HEK293T (cell line): ENCODE measurements around the gene GNG12.

Experiments
- BHLHE40 ChIP-seq: fragments of 450-650 bp; IDR thresholded peaks from 2 replicates; pipeline ENCODE4 v1.6.1; 2016; ENCODE audit warnings: mild to moderate bottlenecking, moderate library complexity, borderline replicate concordance
- ELF4 ChIP-seq: fragments of 450-650 bp; IDR thresholded peaks from 2 replicates; pipeline ENCODE4 v1.6.1; 2017; ENCODE audit warnings: antibody characterized with exemption
- FOXA1 ChIP-seq: fragments of 450-650 bp; IDR thresholded peaks from 2 replicates; pipeline ENCODE4 v1.6.1; 2016; ENCODE audit warnings: mild to moderate bottlenecking
- FOXK2 ChIP-seq: fragments of 450-650 bp; IDR thresholded peaks from 2 replicates; pipeline ENCODE4 v1.6.1; 2016; ENCODE audit warnings: mild to moderate bottlenecking
- HDGF ChIP-seq: fragments of 450-650 bp; IDR thresholded peaks from 2 replicates; pipeline ENCODE4 v1.6.1; 2017; ENCODE audit warnings: antibody characterized with exemption, borderline replicate concordance

- TF ChIP-seq HDGF, result no peak
- TF ChIP-seq FOXK2, result no peak
- no peak for TF ChIP-seq BHLHE40
- no peak for TF ChIP-seq ELF4
- TF ChIP-seq FOXA1, result no peak
These were observed 155.3 kb downstream of the GNG12 start for GRCh38 chr1:67677930-67678329.
